GM21786 (cell line): ENCODE results near the gene MFAP4.

ENCODE experiments used
- ATAC-seq: cut with Tn5 transposase; IDR thresholded peaks from one replicate; pipeline ENCODE4 v1.9.1; 2021; ENCODE audit not compliant: unreplicated experiment

The MFAP4 gene

GRCh38 chr17:19386974-19387920 is at the start of gene MFAP4:
TSS of gene MFAP4 (minus strand) at chr17:19387190. CDS start at chr17:19387155, 35 bp downstream.
- ATAC-seq = no peak

- no peak for ATAC-seq
Observed at GRCh38 chr17:19433727-19434340, 46.8 kb upstream of the MFAP4 start.

DNA sequence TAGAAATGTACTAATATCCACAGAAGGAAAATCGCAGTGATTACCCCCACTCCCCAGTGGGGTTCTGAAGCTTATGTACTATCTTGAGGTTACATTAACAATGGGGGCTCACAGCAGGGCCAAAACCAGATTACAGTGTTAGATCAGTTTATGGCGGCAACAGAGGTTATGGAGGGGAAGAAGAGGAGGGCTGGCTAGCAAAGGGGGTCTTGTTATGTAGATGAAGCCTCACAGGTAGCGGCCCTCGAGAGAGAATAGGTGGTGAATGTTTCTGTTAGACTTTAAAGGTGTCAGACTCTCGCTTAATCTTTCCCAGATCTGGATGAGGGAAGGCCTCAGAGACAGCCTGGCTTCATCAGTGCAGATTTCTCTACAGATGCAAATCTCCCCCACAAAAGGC is 46.3 kb upstream of the MFAP4 start:
- ATAC-seq = no peak

DNA sequence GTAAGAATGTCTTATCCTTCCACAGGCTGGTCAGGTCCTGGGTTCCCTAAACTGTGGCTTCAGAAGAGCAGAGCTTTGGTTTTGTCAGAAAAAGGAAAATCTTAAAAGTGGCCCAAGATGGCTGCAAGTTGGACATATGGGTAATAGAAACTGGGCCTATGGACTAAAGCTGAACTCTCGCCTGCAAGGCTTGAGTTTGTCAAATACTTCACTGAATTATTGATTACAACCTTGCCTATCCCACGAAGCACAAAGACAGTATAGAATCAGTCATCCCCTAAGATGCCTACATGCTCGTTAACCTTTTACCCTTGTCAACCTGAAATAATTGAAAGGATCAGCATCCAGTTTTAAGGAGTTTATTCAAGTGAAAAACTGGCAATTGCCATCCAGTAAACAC is 44.7 kb upstream of the MFAP4 start:
- ATAC-seq = no peak

DNA sequence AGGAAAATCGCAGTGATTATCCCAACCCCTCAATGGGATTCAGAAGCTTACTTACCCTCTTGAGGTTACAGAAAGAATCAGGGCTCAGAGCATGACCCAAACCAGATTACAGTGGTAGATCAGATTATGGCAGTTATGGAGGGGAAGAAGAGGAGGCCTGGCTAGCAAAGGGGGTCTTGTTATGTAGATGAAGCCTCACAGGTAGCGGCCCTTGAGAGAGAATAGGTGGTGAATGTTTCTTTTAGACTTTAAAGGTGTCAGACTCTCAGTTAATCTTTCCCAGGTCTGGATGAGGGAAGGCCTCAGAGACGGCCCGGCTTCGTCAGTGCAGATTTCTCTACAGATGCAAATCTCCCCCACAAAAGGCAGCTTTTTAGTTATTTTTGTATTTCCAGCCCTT is 39.6 kb upstream of the MFAP4 start:
- no peak for ATAC-seq

GRCh38 chr17:19424934-19425868 is 38.2 kb upstream of the MFAP4 start:
- ATAC-seq = no peak

DNA sequence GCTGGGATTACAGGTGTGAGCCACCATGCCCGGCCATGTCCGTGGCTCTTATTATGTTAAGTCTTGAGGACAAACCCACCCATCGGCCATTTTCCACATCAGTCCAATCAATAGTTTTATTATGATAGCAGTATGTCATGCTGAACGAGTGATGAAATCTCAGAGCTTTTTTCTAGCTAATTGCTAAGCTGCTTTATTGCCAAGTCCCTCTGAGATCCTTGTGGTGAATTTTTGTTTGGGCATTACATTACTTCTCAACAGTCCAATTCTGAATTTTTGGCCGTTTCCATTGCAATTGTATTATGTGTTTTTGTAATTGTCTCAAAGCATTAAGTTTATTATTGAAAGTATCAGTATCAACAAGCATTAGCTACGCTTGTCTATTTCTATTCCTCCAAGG is 34.9 kb upstream of the MFAP4 start:
- ATAC-seq = no peak

DNA sequence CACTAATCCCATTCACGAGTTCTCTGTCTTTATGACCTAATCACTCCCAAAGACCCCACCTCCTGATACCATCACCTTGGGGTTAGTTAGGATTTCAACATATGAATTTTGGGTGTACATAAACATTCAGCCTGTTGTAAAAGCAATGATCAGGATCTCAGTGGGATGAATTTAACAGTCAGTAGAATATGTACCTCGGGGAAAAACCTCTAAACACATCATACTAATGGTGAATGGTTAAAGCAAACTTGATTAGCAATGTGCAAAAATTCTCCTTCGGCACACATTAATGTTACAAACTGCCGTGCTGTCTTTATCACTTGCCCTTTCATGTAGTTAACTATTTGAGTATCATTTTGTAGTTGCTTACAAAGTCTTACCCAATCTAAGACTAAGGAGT is 34.2 kb upstream of the MFAP4 start:
- ATAC-seq = no peak

DNA sequence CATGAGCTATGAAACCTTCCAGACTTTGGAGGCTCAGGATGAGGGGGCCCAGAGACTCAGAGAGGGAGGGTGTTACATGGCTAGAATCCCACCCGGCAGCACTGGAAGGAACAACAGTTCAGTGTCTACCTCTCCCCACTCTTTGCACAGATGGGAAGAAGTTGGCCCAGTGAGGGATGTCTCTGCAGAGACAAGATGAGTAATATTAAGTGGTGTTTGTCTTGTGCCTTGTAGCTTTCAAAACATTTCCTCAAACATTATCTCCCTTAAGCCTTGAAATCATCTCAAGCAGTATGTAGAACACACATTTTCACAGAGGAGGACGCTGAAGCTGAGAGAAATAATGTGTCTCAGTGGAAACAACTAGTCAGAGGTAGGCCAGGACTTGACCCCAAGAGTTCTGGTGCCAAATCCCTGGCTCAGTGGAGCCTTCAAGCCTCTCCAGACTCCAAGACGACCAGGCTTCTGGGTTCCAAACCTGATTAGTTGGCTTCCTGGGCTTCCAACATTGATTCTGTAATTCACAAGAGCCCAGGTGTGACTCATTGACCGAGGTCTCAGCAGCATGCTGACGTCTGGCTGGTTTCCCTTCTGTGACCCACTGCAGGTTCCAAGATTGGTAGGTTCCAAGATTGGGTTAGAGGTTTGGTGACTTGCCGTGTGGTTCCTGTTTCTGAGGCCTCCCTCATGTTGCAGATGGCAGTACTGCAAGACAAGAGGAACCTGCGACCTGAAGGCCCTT is 31.4 kb upstream of the MFAP4 start:
- no peak for ATAC-seq

DNA sequence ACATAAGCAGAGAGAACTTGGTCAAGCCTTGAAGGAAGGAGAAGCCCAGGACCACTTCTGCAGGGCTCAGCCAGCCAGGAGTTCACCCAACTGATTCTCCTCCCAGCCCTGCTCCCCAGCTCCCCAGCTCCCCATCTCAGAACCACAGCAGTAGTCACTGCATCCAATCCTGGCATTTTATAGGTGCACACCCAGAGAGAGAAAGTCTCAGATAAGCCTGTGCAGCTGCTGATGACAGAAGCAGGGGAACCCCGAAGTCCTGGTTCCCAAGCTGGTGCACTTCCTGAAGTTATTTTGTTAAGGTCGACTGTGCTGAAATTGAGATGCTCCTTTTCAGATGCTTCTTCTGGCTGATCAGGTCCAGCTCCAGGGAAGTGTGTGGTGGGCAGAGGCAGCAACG is 30.6 kb upstream of the MFAP4 start:
- no peak for ATAC-seq

- no peak for ATAC-seq
Observed at GRCh38 chr17:19415806-19416775, 29.1 kb upstream of the MFAP4 start.

GRCh38 chr17:19415311-19415710 is 28.3 kb upstream of the MFAP4 start:
- no peak for ATAC-seq

DNA sequence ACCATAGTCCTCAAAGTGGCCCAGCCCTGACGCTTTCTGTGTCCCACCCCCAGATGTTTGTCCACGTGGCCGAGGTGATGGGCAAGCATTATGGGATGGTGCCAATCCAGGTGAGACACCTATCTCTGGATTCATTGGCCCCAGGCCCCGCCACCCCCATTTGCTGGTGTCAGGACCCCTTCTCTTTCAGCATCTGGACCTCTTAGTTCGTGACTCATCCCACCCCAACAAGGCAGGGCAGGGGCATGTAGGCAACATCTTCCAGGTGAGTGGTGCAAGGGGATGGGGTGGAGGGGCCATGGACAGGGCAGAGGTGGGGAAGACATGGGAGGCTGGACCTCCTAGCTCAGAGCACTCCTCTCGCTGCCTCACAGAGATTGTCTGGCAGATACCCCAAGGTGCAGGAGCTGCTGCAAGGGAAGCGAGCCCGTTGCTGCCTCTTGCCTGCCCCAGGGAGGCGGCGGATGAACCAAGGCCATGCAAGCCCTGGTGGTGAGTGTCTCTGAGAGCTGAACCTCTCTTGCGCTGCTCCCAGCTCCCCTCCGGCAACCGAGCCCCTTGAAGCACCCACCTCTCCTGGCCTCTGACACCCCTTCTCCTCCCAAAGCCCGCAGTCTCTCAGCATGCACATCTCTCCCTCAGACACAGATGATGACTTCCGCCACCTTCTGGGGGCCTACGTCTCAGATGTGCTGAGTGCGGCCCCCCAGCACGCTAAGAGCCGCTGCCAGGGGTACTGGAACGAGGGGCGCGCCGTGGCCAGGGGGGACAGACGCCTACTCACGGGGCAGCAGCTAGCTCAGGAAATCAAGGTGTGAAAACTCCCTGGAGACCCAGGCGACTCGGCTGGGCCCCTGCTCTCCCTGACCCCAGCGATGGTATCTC is 27.6 kb upstream of the MFAP4 start:
- no peak for ATAC-seq

GRCh38 chr17:19413761-19414160 is 26.8 kb upstream of the MFAP4 start:
- no peak for ATAC-seq

DNA sequence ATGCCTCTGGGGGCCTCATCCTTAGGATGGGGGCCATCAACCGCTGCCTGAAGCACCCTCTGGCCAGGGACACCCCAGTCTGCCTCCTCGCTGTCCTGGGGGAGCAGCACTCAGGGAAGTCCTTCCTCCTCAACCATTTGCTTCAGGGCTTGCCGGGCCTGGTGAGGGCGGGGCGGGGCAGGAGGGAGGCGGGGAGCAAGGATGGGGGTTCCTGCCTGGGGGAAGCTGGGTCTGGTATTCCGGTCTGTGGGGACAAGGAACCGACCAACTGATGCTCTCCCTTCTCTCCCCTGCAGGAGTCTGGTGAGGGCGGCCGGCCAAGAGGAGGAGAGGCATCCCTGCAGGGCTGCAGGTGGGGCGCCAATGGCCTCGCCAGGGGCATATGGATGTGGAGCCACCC is 26.0 kb upstream of the MFAP4 start:
- ATAC-seq = no peak

DNA sequence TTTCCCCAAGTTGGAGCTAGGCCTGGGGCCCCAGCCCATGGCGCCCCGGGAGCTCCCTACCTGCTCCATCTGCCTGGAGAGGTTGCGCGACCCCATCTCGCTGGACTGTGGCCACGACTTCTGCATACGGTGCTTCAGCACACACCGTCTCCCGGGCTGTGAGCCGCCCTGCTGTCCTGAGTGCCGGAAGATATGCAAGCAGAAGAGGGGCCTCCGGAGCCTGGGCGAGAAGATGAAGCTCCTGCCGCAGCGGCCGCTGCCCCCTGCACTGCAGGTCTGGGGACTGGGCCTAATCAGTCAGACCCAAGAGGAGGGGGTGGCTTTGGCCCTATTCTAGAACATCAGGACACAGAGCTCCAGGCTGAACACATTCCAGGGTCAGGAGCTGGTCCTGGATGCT is 25.5 kb upstream of the MFAP4 start:
- no peak for ATAC-seq

GRCh38 chr17:19411631-19412030 is 24.6 kb upstream of the MFAP4 start:
- no peak for ATAC-seq

DNA sequence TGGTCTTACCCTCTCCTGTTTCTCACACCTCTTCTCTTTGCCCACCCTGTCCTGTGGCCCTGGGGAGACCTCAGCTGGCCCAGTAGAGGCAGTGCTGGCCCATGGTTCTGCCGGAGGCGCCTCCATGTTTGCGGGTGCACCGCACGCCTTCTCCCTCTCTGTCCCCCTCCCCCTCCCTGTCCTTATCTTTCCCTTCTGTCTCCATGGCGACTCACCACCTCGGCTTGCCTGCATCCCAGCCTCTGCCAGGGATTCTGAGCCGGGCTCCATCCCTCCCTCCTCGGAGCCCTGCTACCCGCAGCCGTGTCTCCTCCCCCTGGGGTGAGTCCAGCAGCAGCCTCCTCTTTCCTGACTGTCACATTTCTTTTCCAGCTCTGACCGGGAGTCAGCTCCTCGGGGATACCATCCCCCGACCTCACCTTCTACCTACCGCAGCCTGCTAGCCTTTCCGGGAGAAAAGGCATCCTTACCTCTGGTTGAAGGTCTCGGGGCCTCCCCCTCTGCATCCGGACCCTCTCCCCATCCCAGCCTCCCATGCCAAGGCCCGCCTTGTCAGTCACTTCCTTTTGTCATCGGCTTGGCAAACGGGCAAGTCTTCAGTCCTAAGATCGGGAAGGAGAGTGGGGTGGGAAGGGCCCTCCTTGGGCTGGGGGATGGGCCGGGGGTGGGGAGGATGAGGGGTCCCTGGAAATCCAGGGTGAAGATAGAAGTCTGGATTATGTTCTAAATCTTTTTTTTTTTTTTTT is 24.1 kb upstream of the MFAP4 start, which contains the start of gene RNF112:
RNF112 (plus strand) TSS at position 358 of the 746 bp plus-strand sequence; CDS start at position 535, 177 bp downstream.
- ATAC-seq = no peak
